ENCODE results near the gene MGP.

DNA sequence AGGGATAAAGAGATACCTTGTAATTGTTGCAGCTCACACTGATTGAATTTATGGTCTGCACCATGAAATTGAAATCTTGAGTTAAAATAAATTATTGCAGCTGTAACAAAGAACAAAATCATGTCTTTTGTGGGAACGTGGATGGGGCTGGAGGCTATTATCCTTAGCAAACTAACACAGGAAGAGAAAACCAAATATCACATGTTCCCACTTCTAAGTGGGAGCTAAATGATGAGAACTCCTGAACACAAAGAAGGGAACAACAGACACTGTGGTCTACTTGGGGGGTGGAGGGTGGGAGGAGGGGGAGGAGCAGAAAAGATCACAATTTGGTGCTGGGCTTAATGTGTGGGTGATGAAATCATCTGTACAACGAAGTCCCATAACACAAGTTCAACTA, 30.1 kb upstream of the MGP start:
- TF ChIP-seq CTCF (IDR thresholded peaks at IDR 0.05) (no peak), EP300 (IDR thresholded peaks at IDR 0.05) (no peak)
